ENCODE measurements around the gene ADCYAP1.

GRCh38 chr18:939166-939565 is 34.5 kb downstream of the ADCYAP1 start:
- TF ChIP-seq CTCF (IDR thresholded peaks at IDR 0.05 in 4 of 5, conservative IDR thresholded peaks at IDR 0.05 in 1 of 5) = no peak
- TF ChIP-seq POLR2A (IDR thresholded peaks at IDR 0.05) = no peak
